ENCODE results near the gene SCAMP4. TPM values are rescaled to one million over a fixed set of nuclear protein-coding genes. Genes with fewer than 3 reads are reported as not detected.
"Not testable (repeated sequence)": the region's sequence is repeated elsewhere in the genome, so short reads cannot be mapped to it uniquely, and the experiment has no call there.

Gene SCAMP4
- total RNA-seq, 6 experiments from 2014 or later, result 51.7 to 84.8 (median 58.5) TPM

GRCh38 chr19:1880611-1881392 lies 24.4 kb upstream of the SCAMP4 start:
- no peak overlapping the region for H3K27ac Mint-ChIP-seq
- H3K27me3 Mint-ChIP-seq (ENCODE audit: insufficient read depth), result peaks cover 3% of the 10 kb centered on the region
- H3K36me3 Mint-ChIP-seq (ENCODE audit: low read depth), result no peaks in the 10 kb centered on the region; the same call in 1 of the 2 replicates
- TF ChIP-seq CTCF (IDR thresholded peaks at IDR 0.05), result no peak
- no peaks in the 10 kb centered on the region for H3K9me3 Mint-ChIP-seq
- DNase-seq, result no peak
- H3K4me1 Mint-ChIP-seq (ENCODE audit: low read depth), result peaks cover 21% of the 10 kb centered on the region
- no peak overlapping the region for H3K4me3 Mint-ChIP-seq

GRCh38 chr19:1881393-1882088 lies 23.7 kb upstream of the SCAMP4 start:
- H3K36me3 Mint-ChIP-seq (ENCODE audit: low read depth); DNase-seq; H3K9me3 Mint-ChIP-seq; H3K27ac Mint-ChIP-seq; H3K4me3 Mint-ChIP-seq; H3K27me3 Mint-ChIP-seq (ENCODE audit: insufficient read depth): not testable (repeated sequence)
- peaks cover 21% of the 10 kb centered on the region for H3K4me1 Mint-ChIP-seq (ENCODE audit: low read depth)

GRCh38 chr19:1882089-1882785 lies 23.0 kb upstream of the SCAMP4 start:
- peaks cover 21% of the 10 kb centered on the region for H3K4me1 Mint-ChIP-seq (ENCODE audit: low read depth)
- TF ChIP-seq CTCF (IDR thresholded peaks at IDR 0.05), result no peak
- DNase-seq, result no peak
- H3K9me3 Mint-ChIP-seq, result no peaks in the 10 kb centered on the region
- no peaks in the 10 kb centered on the region; the same call in 1 of the 2 replicates for H3K36me3 Mint-ChIP-seq (ENCODE audit: low read depth)
- peak overlapping the region; percentile 10; the same call in 1 of the 2 replicates for H3K27ac Mint-ChIP-seq
- H3K4me3 Mint-ChIP-seq, result peak overlapping the region; percentile 24; the same call in 1 of the 2 replicates
- no peaks in the 10 kb centered on the region; the same call in 1 of the 2 replicates for H3K27me3 Mint-ChIP-seq (ENCODE audit: insufficient read depth)

GRCh38 chr19:1882786-1883692 lies 22.2 kb upstream of the SCAMP4 start:
- Mint-ChIP-seq H3K9me3 (no peaks in the 10 kb centered on the region), H3K27me3 (ENCODE audit: insufficient read depth) (no peaks in the 10 kb centered on the region; the same call in 1 of the 2 replicates), H3K27ac (peak overlapping the region; percentile 10; the same call in 1 of the 2 replicates), H3K4me1 (ENCODE audit: low read depth) (peaks cover 21% of the 10 kb centered on the region), H3K4me3 (peak overlapping the region; percentile 95), H3K36me3 (ENCODE audit: low read depth) (no peaks in the 10 kb centered on the region; the same call in 1 of the 2 replicates)
- no peak for TF ChIP-seq CTCF (IDR thresholded peaks at IDR 0.05)
- no peak for DNase-seq

- H3K4me1 Mint-ChIP-seq (ENCODE audit: low read depth), result peaks cover 21% of the 10 kb centered on the region
- no peak for TF ChIP-seq CTCF (IDR thresholded peaks at IDR 0.05)
- H3K36me3 Mint-ChIP-seq (ENCODE audit: low read depth), result no peaks in the 10 kb centered on the region; the same call in 1 of the 2 replicates
- H3K27ac Mint-ChIP-seq, result peak overlapping the region; percentile 82
- no peaks in the 10 kb centered on the region for H3K9me3 Mint-ChIP-seq
- H3K4me3 Mint-ChIP-seq, result peak overlapping the region; percentile 95
- H3K27me3 Mint-ChIP-seq (ENCODE audit: insufficient read depth), result no peaks in the 10 kb centered on the region; the same call in 1 of the 2 replicates
- no peak for DNase-seq
Observed at GRCh38 chr19:1883784-1884183, 21.4 kb upstream of the SCAMP4 start.
